SK-N-SH (cell line): ENCODE measurements around the gene COL5A1. TPM values are rescaled to one million over a fixed set of nuclear protein-coding genes. Genes with fewer than 3 reads are reported as not detected.

Source experiments
- CTCF ChIA-PET: fragments of 300-600, 350-600 bp; formaldehyde crosslinking; extraction: SDS; loops from one replicate; lab custom pipeline; 2021; lab: Yijun Ruan, JAX
- POLR2A ChIA-PET: fragments of 350-600 bp; sonication (Branson Sonifier 250); formaldehyde crosslinking; extraction: SDS; loops from one replicate; lab custom pipeline; 2020; ENCODE audit warnings: antibody characterized with exemption, inconsistent platforms; lab: Yijun Ruan, JAX
- DNase-seq: peaks from one replicate; pipeline ENCODE4 v3.0.0; 2012
- H2AFZ ChIP-seq: fragments of 200-600 bp; sonication (generic); 2 replicates; pipeline ENCODE4 v1.8.1; 2016; ENCODE audit warnings: antibody characterized with exemption, mild to moderate bottlenecking, low read depth
- H3F3A ChIP-seq: fragments of 200-600 bp; sonication (generic); replicated peaks from 2 replicates; pipeline ENCODE3; 2016; ENCODE audit warnings: antibody characterized with exemption, mild to moderate bottlenecking; ENCODE audit not compliant: insufficient read depth
- H3K27ac ChIP-seq, 2 experiments: fragments of 200-500 bp in 1 of 2; fragments of 200-600 bp in 1 of 2; sonication (Bioruptor generic) in 1 of 2; sonication (generic), shearing (Covaris generic) in 1 of 2; 2 replicates each; pipeline versions ENCODE4 v1.5.1 to v1.6.1; 2014 to 2016; ENCODE audit warnings: low read depth in 2 of 2, inconsistent platforms in 1 of 2, low read length in 1 of 2, mild to moderate bottlenecking in 1 of 2, mixed read lengths in 1 of 2
- H3K27me3 ChIP-seq: fragments of 200-600 bp; sonication (generic), shearing (Covaris generic); 2 replicates; pipeline ENCODE4 v1.6.1; 2016; ENCODE audit warnings: mixed run types; ENCODE audit not compliant: insufficient read depth
- H3K36me3 ChIP-seq, 2 experiments: fragments of 200-500 bp in 1 of 2; fragments of 200-600 bp in 1 of 2; sonication (Bioruptor generic) in 1 of 2; sonication (generic) in 1 of 2; replicated peaks in 1 of 2; 2 replicates each; pipeline versions ENCODE3 to v1.5.1; 2014 to 2016; ENCODE audit warnings: low read length in 1 of 2, mild to moderate bottlenecking in 1 of 2; ENCODE audit not compliant: insufficient read depth in 2 of 2, control insufficient read depth in 1 of 2
- H3K4me1 ChIP-seq, 2 experiments: fragments of 200-500 bp in 1 of 2; fragments of 200-600 bp in 1 of 2; sonication (Bioruptor generic) in 1 of 2; sonication (generic), shearing (Covaris generic) in 1 of 2; 2 replicates each; pipeline versions ENCODE4 v1.5.1 to v1.6.1; 2014 to 2016; ENCODE audit warnings: low read depth in 1 of 2, low read length in 1 of 2, mixed run types in 1 of 2; ENCODE audit not compliant: insufficient read depth in 2 of 2, control insufficient read depth in 1 of 2
- H3K4me2 ChIP-seq: fragments of 200-600 bp; sonication (generic), shearing (Covaris generic); 2 replicates; pipeline ENCODE4 v1.6.1; 2017; ENCODE audit warnings: mixed run types
- H3K4me3 ChIP-seq, 2 experiments: fragments of 200-500 bp in 1 of 2; fragments of 200-600 bp in 1 of 2; sonication (Bioruptor generic) in 1 of 2; sonication (generic), shearing (Covaris generic) in 1 of 2; 2 replicates each; pipeline versions ENCODE4 v1.5.1 to v1.8.1; 2014 to 2016; ENCODE audit warnings: low read depth in 2 of 2, inconsistent platforms in 1 of 2, low read length in 1 of 2, mild to moderate bottlenecking in 1 of 2, mixed read lengths in 1 of 2, moderate library complexity in 1 of 2
- H3K79me2 ChIP-seq: fragments of 200-600 bp; sonication (generic); 2 replicates; pipeline ENCODE4 v1.8.1; 2017; ENCODE audit warnings: mild to moderate bottlenecking; ENCODE audit not compliant: insufficient read depth
- H3K9ac ChIP-seq: fragments of 200-600 bp; sonication (generic); 2 replicates; pipeline ENCODE4 v1.6.1; 2017; ENCODE audit warnings: mixed run types
- H3K9me2 ChIP-seq: fragments of 200-600 bp; sonication (generic); 2 replicates; pipeline ENCODE4 v1.6.1; 2017; ENCODE audit warnings: mixed run types
- H3K9me3 ChIP-seq: fragments of 200-600 bp; sonication (generic); 2 replicates; pipeline ENCODE4 v1.6.1; 2017; ENCODE audit warnings: mixed run types, mild to moderate bottlenecking, moderate library complexity
- H4K20me1 ChIP-seq: fragments of 200-600 bp; sonication (generic); 2 replicates; pipeline ENCODE4 v1.6.1; 2017; ENCODE audit warnings: mild to moderate bottlenecking, mixed run types; ENCODE audit not compliant: insufficient read depth
- CHD2 ChIP-seq: fragments of 150-350 bp; IDR thresholded peaks from 2 replicates; pipeline ENCODE4 v1.6.1; 2018; ENCODE audit warnings: low read length; ENCODE audit not compliant: partially characterized antibody
- EP300 ChIP-seq, 2 experiments: IDR thresholded peaks; 2 replicates each; pipeline versions ENCODE4 v1.4.0 to v1.6.1; 2012; ENCODE audit warnings: borderline replicate concordance in 1 of 2, low read depth in 1 of 2, low read length in 1 of 2
- EZH2phosphoT487 ChIP-seq: fragments of 200-600 bp; sonication (generic); IDR thresholded peaks from 2 replicates; pipeline ENCODE4 v1.6.1; 2017; ENCODE audit warnings: low read depth, mixed run types, mild to moderate bottlenecking, antibody characterized with exemption, moderate library complexity, borderline replicate concordance
- FOXJ3 ChIP-seq: sonication (generic); formaldehyde crosslinking; IDR thresholded peaks from 2 replicates; pipeline ENCODE4 v1.5.1; 2020; ENCODE audit warnings: mild to moderate bottlenecking, missing genetic modification reagents
- GABPA ChIP-seq: IDR thresholded peaks from 2 replicates; pipeline ENCODE4 v1.4.0; 2012; ENCODE audit warnings: low read depth, mild to moderate bottlenecking
- GATA2 ChIP-seq: sonication (generic); formaldehyde crosslinking; IDR thresholded peaks from 2 replicates; pipeline ENCODE4 v1.5.0; 2020; ENCODE audit warnings: mild to moderate bottlenecking, missing genetic modification reagents
- MEF2A ChIP-seq: IDR thresholded peaks from 2 replicates; pipeline ENCODE4 v1.4.0; 2012; ENCODE audit warnings: low read depth, borderline replicate concordance
- NFIC ChIP-seq: IDR thresholded peaks from 2 replicates; pipeline ENCODE4 v1.4.0; 2012; ENCODE audit warnings: borderline replicate concordance
- POLR2AphosphoS5 ChIP-seq: IDR thresholded peaks from 2 replicates; pipeline ENCODE4 v1.6.1; 2012; ENCODE audit warnings: low read depth, low read length
- RCOR1 ChIP-seq: fragments of 150-350 bp; IDR thresholded peaks from 2 replicates; pipeline ENCODE4 v1.6.1; 2017; ENCODE audit warnings: antibody characterized with exemption, low read length
- RXRA ChIP-seq: IDR thresholded peaks from 2 replicates; pipeline ENCODE4 v1.4.0; 2012; ENCODE audit warnings: low read depth, mild to moderate bottlenecking, borderline replicate concordance
- SIN3A ChIP-seq: IDR thresholded peaks from 2 replicates; pipeline ENCODE4 v1.6.1; 2012; ENCODE audit warnings: low read depth, mild to moderate bottlenecking, low read length, moderate library complexity, borderline replicate concordance
- SMC3 ChIP-seq: IDR thresholded peaks from 2 replicates; pipeline ENCODE4 v1.6.1; 2012; ENCODE audit warnings: low read depth, low read length, improper control_type of control experiment
- TCF12 ChIP-seq: IDR thresholded peaks from 2 replicates; pipeline ENCODE4 v1.4.0; 2012
- TEAD4 ChIP-seq: IDR thresholded peaks from 2 replicates; pipeline ENCODE4 v1.4.0; 2012; ENCODE audit warnings: mild to moderate bottlenecking, borderline replicate concordance; ENCODE audit not compliant: insufficient read depth
- WGBS: methylation state at CpG from one replicate; pipeline ENCODE4 v1.1.6; 2017; ENCODE audit warnings: low lambda C conversion rate; 5-methylcytosine and 5-hydroxymethylcytosine counted together
- polyA plus RNA-seq, 3 experiments: library from polyadenylated mRNA; depleted of rRNA; stranded (reverse); fragments of >200 nt; gene quantifications; 2 replicates each; pipeline ENCODE4 v1.2.3, GENCODE V29; 2012
- TF ChIP-seq, protein P1 (sequence below): IDR thresholded peaks from 2 replicates; pipeline ENCODE4; 2012
- TF ChIP-seq, protein P2 (sequence below): IDR thresholded peaks from 2 replicates; pipeline ENCODE4 v1.6.1; 2012; ENCODE audit warnings: mild to moderate bottlenecking, low read depth, low read length, moderate library complexity
- TF ChIP-seq, protein P3 (sequence below): fragments of 150-350 bp; IDR thresholded peaks from 2 replicates; pipeline ENCODE4 v1.6.1; 2017; ENCODE audit warnings: antibody characterized with exemption, low read length, low read depth, borderline replicate concordance
- TF ChIP-seq, protein P4 (sequence below): IDR thresholded peaks from 2 replicates; pipeline ENCODE4 v1.4.0; 2012; ENCODE audit warnings: low read depth, borderline replicate concordance

The COL5A1 gene
- polyA plus RNA-seq, 1 of the 3 experiments (the other 2 are of a cell fraction) = 73.8 TPM

DNA sequence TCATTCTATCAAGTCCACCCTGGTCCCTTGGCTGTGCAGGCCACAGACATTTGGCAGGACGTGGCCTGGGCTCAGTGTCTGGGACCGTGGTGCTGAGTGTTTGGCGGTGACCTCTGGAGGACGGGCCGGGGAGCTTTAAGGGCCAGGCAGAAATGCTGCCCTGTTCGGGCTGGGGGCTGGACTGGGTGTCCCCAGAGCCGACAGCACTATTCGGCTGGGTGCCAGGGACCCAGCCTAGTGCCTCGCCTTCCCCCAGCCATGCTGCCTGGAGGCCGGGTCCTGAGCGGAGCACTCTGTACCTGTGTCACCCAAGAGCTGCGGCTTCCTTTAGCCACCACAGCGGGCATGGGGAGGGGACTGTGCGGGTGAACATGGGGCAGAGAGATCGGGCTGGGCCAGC lies 40.4 kb downstream of the COL5A1 start:
- Histone ChIP-seq H3K9me3 (no peaks in the 10 kb centered on the region), H3K36me3 (peaks cover 0 to 20% of the 10 kb centered on the region in 2 experiments), H3F3A (peaks cover 24% of the 10 kb centered on the region), H3K4me3 (no peak overlapping the region), H3K4me2 (no peak overlapping the region), H3K27me3 (no peaks in the 10 kb centered on the region), H2AFZ (no peak overlapping the region), H3K27ac (peak overlapping the region in 1 of 2 experiments; percentile 35; a peak in 2 of 4 replicates), H3K4me1 (no peaks in the 10 kb centered on the region)
- CTCF ChIA-PET = interaction anchor here (0.6 to 1.6 kb wide), 3 partner anchors 16 to 236 kb away, joined by 3 to 5 read pairs (median 4); no protein-coding TSS in a partner anchor
- DNase-seq = no peak
- TF ChIP-seq, protein P1, sequence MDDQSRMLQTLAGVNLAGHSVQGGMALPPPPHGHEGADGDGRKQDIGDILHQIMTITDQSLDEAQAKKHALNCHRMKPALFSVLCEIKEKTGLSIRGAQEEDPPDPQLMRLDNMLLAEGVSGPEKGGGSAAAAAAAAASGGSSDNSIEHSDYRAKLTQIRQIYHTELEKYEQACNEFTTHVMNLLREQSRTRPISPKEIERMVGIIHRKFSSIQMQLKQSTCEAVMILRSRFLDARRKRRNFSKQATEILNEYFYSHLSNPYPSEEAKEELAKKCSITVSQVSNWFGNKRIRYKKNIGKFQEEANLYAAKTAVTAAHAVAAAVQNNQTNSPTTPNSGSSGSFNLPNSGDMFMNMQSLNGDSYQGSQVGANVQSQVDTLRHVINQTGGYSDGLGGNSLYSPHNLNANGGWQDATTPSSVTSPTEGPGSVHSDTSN = no peak
- TF ChIP-seq SIN3A = no peak
- TF ChIP-seq, protein P2, sequence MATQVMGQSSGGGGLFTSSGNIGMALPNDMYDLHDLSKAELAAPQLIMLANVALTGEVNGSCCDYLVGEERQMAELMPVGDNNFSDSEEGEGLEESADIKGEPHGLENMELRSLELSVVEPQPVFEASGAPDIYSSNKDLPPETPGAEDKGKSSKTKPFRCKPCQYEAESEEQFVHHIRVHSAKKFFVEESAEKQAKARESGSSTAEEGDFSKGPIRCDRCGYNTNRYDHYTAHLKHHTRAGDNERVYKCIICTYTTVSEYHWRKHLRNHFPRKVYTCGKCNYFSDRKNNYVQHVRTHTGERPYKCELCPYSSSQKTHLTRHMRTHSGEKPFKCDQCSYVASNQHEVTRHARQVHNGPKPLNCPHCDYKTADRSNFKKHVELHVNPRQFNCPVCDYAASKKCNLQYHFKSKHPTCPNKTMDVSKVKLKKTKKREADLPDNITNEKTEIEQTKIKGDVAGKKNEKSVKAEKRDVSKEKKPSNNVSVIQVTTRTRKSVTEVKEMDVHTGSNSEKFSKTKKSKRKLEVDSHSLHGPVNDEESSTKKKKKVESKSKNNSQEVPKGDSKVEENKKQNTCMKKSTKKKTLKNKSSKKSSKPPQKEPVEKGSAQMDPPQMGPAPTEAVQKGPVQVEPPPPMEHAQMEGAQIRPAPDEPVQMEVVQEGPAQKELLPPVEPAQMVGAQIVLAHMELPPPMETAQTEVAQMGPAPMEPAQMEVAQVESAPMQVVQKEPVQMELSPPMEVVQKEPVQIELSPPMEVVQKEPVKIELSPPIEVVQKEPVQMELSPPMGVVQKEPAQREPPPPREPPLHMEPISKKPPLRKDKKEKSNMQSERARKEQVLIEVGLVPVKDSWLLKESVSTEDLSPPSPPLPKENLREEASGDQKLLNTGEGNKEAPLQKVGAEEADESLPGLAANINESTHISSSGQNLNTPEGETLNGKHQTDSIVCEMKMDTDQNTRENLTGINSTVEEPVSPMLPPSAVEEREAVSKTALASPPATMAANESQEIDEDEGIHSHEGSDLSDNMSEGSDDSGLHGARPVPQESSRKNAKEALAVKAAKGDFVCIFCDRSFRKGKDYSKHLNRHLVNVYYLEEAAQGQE = no peak
- TF ChIP-seq FOXJ3 (CRISPR knock-in tag) = no peak
- no peak for TF ChIP-seq RCOR1
- no peak for TF ChIP-seq TEAD4
- no peak for TF ChIP-seq RXRA
- TF ChIP-seq, protein P3, sequence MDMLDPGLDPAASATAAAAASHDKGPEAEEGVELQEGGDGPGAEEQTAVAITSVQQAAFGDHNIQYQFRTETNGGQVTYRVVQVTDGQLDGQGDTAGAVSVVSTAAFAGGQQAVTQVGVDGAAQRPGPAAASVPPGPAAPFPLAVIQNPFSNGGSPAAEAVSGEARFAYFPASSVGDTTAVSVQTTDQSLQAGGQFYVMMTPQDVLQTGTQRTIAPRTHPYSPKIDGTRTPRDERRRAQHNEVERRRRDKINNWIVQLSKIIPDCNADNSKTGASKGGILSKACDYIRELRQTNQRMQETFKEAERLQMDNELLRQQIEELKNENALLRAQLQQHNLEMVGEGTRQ = no peak
- no peak for TF ChIP-seq NFIC
- TF ChIP-seq POLR2AphosphoS5 = no peak
- TF ChIP-seq, protein P4, sequence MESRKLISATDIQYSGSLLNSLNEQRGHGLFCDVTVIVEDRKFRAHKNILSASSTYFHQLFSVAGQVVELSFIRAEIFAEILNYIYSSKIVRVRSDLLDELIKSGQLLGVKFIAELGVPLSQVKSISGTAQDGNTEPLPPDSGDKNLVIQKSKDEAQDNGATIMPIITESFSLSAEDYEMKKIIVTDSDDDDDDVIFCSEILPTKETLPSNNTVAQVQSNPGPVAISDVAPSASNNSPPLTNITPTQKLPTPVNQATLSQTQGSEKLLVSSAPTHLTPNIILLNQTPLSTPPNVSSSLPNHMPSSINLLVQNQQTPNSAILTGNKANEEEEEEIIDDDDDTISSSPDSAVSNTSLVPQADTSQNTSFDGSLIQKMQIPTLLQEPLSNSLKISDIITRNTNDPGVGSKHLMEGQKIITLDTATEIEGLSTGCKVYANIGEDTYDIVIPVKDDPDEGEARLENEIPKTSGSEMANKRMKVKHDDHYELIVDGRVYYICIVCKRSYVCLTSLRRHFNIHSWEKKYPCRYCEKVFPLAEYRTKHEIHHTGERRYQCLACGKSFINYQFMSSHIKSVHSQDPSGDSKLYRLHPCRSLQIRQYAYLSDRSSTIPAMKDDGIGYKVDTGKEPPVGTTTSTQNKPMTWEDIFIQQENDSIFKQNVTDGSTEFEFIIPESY = no peak
- no peak for TF ChIP-seq CHD2
- TF ChIP-seq EP300 (IDR thresholded peaks at IDR 0.05; ENCODE audit: borderline replicate concordance in 1 of 2, low read depth in 1 of 2, low read length in 1 of 2) = no peak
- no peak for TF ChIP-seq GATA2 (CRISPR knock-in tag)
- no peak for TF ChIP-seq SMC3
- no peak for TF ChIP-seq GABPA
- no peak for TF ChIP-seq MEF2A
- no peak for TF ChIP-seq EZH2phosphoT487
- no peak for TF ChIP-seq TCF12
- TF ChIP-seq, all 33 proteins: peak for 0
- Histone ChIP-seq H4K20me1 (peaks cover 98% of the 10 kb centered on the region), H3K9me2 (no peaks in the 10 kb centered on the region), H3K79me2 (peaks cover 90% of the 10 kb centered on the region), H3K9ac (no peak overlapping the region)
- WGBS = 89% methylated on average over 5 of the region's 15 CpGs
- POLR2A ChIA-PET = interaction anchor here (0.6 kb wide), 1 partner anchor 22 kb away, joined by 3 read pairs; no protein-coding TSS in a partner anchor
